Right lobe of liver (tissue), 4 donors: ENCODE measurements around the gene GABRR1.
A peak's percentile ranks its signal among the peaks of the same experiment; 100 is the strongest.

Experiments used
- CTCF ChIP-seq, 4 donors: fragments of 200-600 bp in 3 of 4; fragments of 450-650 bp in 1 of 4; IDR thresholded peaks; one replicate each; pipeline versions ENCODE4 v1.5.1 to v1.8.0; 2016 to 2022; ENCODE audit warnings: antibody characterized with exemption in 4 of 4, mild to moderate bottlenecking in 2 of 4
- POLR2A ChIP-seq: fragments of 450-650 bp; IDR thresholded peaks from one replicate; pipeline ENCODE4 v1.6.1; 2017; ENCODE audit warnings: antibody characterized with exemption, mild to moderate bottlenecking
- donor health status: DM: no; HTN: no; CAD: no.
- donor health status: DM: no; HTN: no; CAD: no.
- donor health status: DM: no; HTN: yes; CAD: no.

GRCh38 chr6:89242574-89243330 lies 25.6 kb upstream of the GABRR1 start:
- TF ChIP-seq CTCF (IDR thresholded peaks at IDR 0.05) = peak; percentile 40 to 59 (median 50)
- TF ChIP-seq POLR2A = no peak
